HG03575 (cell line): ENCODE data around the gene POLR2J.
"Not testable (repeated sequence)": the region's sequence is repeated elsewhere in the genome, so short reads cannot be mapped to it uniquely, and the experiment has no call there.

Source experiments
- ATAC-seq: cut with Tn5 transposase; IDR thresholded peaks from one replicate; pipeline ENCODE4 v1.9.1; 2021; ENCODE audit not compliant: unreplicated experiment, insufficient number of reproducible peaks, low FRiP score; ENCODE audit errors: extremely low read depth

POLR2J gene

DNA sequence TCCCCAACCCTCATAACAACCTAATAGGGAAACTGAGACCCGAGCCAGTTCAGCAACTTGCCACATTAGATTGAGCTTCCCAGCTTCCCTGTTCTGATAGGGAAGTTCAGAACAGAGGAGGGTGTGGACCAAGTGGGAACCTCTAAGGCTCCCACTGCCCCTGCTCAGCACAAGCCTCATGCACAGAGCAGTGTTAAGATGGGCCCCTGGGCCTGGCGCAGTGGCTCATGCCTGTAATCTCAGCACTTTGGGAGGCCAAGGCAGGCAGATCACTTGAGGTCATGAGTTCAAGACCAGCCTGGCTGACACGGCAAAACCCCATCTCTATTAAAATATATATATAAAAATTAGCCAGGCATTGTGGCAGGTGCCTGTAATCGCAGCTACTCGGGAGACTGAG is 18.6 kb upstream of the POLR2J start:
- ATAC-seq = not testable (repeated sequence)

DNA sequence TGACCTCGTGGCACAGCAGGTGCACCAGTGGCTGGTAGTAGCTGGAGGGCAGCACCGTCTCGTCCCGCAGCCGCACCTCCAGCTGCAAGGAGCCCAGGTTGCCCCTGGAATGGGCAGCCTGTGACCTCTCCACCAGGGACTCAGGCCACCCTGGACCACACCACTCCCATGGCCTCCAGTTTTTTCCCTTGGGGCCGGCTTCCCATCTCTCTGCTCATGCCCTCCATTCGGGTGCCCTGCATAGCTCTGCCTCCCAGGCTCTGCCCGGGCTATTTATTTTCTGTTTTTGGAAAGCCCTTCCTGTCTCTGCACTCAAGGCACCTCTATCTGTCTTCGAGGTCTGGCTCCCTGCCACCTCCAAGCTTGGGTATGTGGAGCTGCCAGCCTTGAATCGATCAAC is 18.1 kb upstream of the POLR2J start:
- not testable (repeated sequence) for ATAC-seq

DNA sequence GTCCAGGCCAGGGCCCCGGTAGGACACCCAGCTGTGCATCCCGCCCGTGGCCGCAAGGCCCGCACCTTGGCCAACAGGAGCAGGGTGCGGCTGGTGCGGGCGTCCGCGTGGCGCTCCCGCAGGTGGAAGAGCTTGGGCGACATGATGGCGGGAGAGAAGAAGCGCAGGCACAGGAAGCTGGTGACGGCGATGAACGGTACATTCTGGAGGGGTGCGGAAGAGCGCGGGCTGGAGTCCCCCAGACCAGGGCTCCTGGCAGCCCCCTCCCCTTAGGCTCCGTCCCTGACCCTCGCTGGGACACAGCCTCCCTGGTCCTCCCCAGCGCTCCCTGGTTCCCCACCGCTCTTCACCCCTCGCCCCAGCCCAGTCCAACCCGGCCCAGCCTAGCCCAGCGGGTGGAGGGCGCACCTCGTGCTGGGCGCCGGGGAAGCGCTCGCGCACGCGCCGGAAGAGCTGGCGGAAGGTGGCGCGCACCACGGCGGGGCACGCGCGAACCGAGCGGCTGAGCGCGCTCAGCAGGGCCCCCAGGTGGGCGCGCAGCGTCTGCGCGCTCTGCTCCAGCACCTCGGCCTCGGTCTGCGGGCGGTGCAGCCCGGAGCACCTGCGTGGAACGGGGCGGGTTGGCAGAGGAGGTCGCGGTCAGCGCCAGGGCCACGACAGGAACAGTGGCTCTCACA is 15.9 kb upstream of the POLR2J start:
- ATAC-seq = not testable (repeated sequence)

DNA sequence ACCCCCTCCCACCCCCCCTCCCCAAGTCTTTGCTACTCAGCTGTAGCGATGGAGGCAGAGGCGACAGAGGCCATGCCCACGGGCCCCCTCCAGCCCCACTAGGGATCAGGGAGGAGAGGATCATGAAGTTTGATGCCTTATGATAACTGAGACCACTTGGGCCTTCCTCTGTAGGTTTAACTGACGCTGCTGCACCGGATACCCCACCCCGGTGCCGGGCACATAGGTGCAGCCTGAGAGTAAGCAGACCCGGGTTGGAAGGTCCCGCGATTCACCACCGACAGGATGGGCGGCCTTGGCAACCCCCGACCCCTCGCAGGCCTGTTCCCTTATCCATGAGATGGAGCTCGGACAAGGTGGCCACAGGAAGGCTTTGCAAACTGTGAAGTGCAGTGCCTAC is 15.3 kb upstream of the POLR2J start:
- ATAC-seq = not testable (repeated sequence)

DNA sequence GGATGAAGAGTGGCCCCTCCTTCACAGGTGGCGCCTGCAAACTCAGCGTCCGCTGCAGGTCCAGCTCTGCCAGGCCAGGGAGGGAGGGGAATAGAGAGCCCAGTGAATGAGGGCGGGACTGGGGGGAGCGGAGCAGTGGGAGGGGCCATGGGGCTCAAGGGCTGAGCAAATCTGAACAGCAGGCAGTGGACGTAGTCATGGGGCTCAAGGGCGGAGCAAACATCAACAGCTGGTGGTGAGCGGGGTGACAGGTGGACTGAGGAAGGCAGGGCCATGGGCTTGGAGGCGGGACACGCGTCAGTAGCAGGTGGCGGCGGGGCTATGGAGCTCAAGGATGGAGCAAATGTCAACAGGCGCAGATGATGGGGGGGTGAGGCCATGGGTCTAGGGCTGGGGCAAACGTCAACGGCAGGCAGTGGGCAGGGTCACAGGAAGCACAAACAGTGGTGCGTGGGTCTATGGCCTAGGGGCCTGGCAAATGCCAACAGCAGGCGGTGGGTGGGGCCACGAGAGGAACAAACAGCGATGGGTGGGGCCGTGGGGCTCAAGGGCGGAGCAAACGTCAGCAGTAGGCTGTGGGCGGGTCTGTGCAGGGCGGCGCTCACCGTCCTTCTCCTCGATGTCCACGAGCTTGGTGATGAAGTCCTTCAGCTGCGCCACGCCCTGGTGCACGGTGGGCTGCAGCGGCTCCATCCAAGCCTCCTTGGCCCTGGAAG is 14.7 kb upstream of the POLR2J start:
- ATAC-seq = not testable (repeated sequence)

DNA sequence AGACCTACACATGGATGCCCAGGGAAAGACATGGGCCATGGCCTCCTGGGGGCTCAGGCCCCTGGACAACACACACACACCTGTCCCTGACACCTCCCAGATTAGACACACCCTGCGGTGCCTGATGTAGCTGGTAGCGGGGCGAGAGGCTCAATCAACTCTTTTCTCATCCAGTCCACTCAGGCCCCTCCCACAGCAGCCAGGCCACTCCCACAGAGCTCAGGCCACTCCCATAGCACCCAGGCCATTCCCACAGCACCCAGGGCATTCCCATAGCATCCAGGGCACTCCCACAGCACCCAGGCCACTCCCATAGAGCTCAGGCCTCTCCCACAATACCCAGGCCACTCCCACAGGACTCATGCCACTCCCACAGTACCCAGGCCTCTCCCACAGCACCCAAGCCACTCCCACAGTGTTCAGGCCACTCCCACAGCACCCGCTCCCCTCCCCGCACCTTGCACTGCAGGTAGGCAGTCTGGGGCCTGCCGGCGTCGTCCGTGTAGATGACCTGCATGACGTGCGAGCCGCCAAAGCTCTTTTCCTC is 11.9 kb upstream of the POLR2J start:
- not testable (repeated sequence) for ATAC-seq

DNA sequence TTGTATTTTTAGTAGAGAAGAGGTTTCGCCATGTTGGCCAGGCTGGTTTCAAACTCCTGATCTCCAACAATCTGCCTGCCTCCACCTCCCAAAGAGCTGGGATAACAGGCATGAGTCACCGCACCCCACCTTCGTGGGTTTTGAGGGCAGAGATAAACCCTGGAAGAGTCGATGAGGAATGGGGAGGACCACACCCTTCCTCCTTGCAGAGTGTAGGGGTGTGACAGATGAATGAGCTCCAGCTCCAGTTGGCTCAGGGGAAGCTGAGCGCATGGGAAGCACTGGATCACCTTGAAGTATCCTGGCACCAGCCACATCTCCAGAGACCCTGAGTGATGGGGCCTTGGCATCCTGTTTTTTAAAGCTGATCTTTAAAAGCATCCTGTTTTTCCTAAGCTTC is 5.6 kb upstream of the POLR2J start:
- not testable (repeated sequence) for ATAC-seq

DNA sequence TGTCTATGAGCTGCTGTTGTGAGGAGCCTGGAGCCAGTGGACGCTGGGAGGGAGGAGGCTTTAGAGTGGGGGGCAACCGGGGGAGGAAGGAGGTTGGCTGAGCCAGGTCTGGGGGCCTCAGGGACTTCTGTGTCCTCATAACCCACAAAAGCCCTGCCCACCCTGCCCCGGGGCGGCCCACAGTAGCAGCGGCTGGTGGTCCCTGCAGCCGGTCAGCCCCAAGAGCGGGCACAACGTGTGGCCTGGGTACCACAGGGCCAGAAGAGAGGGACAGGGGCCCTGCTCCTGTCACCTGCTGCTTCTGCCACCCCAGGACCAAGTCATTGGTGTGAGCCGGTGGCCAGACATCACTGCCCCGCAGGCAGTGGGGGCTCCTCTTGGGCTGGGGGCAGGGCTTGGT is 3.2 kb upstream of the POLR2J start:
- not testable (repeated sequence) for ATAC-seq

DNA sequence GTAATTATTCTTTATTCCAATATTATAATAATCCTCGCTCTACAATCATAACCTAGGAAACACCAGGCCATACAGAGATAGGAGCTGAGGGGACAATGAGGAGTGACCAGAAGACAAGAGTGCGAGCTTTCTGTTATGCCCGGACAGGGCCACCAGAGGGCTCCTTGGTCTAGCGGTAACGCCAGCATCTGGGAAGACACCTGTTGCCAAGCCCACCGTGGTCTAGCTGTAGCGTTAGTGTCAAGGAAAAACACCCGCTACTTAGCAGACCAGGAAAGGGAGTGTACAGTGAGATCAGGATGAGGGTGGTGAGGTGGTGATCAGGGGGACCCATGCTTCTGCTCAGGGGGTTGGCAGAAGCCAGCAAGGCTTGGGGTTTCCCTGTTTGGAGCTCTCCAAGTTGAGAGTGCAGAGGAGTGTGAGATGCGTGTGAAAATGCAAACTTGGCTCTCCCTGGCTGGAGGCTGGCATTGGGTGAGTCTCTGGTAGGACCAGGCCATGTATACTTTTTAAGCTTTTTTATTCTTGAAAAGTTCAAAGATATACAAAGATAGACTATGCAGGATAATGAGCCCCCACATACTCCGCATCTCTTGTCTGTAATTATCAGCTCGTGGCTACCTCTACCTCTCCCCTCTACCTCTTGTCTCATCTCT is 1.4 kb upstream of the POLR2J start:
- ATAC-seq = not testable (repeated sequence)

DNA sequence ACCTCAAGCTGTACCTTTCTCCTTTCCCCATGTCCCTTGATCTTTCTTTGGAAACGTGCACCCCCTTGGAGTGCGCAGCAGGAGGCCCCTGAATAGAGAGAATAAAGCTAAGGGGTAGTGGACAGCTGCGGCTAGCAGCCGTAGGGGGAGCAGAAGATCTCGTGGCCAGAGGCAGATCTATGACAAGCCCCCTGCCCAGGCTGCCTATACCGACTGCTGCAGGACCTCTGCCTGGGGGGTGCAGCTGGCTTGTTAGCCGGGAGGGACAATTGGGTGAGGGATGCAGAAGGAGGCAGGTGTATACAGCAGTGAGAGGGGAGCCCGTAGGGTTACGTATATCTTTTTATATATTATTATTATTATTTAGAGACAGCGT is 475 bp upstream of the POLR2J start:
- peak; percentile 22 for ATAC-seq

DNA sequence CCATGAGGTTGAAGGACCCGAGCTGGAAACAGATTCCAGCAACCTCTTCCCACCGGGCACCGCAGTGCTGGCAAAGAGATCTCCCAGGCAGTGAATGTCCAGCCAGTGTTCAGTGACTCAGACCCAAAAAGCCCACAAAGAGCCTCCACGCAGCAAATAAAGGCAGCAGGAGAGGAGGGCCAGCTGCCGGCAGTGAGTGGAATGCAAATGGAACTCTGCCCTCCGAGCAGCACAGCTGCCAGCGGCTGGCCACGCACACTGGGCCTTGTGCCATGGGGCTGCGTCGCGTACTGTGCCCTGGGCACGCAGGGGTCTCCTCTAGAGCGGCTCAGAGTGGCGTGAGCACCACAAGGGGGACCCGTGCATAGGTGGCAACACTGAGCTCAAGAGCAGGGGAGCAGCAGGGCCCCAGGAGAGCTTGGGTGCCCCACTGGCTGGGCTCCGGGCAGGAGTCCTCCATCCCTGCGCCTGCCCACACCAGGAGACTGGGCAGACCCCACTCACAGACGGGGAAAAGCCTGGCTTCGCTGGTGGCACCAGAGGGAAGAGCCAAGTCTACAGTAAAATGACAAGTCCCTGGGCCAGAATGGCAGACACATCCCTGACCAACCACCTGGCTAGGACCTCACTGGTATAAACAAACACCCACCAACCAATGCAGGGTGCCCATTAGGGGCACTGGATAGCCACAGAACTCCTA is 3.8 kb downstream of the POLR2J start:
- not testable (repeated sequence) for ATAC-seq

DNA sequence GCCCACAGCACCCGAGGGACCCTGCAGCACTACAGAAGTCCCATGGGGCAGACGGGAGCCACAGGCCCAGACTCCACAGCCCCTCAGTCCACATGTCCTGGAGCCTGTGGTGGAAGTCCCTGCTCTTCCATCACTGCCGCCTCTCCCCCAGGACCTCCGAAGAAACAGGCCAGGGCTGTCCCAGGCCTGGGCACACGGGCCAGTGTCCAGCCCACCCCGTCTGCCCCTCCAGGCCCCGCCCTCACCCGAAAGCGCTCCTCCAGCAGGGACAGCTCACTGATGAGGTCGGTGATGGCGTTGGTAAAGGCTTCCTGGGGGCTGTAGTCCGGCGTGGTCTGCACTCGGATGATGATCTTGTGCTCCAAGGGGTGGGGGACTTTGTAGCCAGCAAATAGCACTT is 4.6 kb downstream of the POLR2J start:
- ATAC-seq = not testable (repeated sequence)

DNA sequence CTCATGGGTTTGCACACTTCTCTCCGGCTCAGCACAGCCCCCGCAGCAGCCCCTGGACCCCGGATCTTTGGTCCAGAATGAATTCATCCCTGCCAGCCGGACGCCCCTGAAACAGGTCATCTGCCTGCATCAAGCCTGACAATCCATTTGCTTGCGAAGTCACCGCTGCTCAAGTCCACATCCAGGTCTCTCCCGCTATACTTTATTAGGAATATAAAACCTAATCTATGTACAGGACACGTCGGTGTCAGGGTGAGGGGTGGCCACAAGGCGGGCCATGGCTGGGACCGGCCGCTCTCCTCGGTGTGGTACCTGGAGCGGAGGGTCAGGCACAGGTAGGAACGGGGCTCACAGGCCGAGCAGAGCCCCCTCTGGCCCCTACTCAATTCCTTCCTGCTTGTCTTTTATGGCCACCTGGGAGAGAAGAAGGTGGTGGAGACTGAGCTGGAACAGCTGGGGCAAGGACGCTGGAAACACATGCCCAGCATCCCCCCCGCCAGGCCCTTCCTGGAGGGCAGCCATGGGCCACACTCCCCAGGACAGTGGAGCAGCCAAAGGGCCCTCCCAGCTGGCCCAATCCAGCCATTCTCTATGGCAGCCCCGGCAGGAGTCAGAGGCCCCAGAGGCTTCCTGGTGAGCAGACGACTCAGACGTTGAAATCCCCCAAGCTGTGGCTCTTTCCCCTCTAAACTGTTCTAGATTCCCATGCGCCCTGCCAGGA is 5.3 kb downstream of the POLR2J start:
- ATAC-seq = no peak

DNA sequence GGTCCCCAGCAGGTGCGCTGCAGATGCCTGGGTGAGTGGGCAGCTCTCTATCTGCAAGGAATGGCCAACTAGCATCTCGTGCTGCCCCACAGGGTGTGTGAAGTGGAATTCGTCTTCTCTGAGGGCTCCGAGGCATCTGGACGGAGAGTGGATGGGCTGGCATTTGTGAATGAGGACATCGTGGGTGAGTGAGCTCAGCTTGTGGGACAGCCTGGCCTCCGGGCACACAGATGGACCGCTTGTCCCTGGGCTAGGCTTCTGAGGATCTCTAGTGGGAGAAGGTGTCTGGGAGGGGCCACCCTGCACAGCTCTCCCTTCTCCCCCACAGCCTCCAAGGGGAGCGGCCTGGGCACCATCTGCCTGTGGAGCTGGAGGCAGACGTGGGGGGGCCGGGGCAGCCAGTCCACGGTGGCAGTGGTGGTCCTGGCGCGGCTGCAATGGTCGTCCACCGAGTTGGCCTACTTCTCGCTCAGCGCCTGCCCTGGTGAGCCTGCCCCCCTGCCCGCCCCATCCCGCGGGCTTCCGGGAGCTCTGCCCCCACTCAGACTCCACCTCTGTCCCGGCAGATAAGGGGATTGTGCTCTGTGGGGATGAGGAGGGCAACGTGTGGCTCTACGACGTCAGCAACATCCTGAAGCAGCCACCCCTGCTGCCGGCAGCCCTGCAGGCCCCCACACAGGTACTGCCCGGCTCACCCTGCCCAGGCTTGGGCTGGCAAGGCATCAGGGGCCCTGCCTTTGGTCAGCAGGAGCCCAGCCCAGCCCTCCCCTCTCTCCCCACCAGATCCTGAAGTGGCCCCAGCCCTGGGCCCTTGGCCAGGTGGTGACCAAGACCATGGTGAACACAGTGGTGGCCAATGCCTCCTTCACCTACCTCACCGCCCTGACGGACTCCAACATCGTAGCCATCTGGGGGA is 6.3 kb downstream of the POLR2J start:
- ATAC-seq = no peak

DNA sequence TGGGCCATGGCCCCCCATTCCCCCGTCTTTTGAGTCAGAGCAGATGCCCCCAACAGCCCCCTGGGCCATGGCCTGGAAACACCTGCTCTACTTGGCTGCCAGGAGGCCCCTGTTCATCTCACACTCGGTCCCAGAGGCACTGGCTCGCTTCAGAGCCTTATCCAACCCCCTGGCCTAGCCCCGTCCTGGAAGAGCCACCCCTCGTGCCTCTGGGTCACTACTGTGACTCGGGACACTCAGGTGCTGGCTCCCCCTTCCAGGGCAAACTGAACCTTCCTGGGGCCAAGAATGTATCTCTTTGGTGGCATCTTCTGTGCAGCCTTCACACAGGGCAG is 7.0 kb downstream of the POLR2J start:
- ATAC-seq = no peak

DNA sequence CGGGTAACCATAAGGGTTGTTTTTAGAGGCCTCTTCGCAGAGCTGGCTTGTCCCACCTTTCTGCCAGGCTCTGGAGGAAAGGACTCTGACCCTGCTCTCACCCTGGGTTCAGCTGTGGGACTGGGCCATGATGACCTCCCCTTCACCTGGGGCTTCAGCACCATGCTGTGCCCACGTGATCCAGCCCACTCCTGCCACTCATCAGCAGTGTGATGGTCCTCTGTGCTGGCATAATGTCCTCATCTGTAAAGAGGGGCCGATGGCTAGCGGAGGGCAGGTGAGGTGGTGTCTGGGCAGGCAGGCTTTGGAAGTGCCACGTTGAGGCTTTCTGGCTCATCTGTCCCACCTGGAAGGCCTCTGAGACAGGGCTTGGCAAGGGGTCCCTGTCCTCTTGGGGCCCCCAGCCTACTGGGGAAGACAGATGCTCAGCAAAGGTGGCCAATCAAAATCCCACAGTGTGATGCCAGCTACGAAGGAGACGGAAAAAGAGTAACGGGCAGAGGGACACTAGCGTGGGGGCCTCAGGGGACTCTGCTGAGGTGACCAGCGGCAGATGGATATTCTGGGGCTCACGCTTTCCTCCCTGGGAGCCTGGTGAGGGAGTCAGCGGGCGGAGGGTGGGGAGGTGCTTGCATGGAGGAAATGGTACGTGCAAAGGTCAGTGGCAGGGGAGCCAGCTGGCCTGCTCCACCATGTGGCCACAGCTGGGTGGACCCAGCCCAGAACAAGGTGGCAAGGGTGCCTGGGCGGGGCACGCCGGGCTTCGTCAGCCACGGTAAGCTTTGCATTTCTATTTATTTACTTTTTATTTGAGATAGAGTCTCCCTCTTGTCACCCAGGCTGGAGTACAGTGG is 8.5 kb downstream of the POLR2J start:
- no peak for ATAC-seq

DNA sequence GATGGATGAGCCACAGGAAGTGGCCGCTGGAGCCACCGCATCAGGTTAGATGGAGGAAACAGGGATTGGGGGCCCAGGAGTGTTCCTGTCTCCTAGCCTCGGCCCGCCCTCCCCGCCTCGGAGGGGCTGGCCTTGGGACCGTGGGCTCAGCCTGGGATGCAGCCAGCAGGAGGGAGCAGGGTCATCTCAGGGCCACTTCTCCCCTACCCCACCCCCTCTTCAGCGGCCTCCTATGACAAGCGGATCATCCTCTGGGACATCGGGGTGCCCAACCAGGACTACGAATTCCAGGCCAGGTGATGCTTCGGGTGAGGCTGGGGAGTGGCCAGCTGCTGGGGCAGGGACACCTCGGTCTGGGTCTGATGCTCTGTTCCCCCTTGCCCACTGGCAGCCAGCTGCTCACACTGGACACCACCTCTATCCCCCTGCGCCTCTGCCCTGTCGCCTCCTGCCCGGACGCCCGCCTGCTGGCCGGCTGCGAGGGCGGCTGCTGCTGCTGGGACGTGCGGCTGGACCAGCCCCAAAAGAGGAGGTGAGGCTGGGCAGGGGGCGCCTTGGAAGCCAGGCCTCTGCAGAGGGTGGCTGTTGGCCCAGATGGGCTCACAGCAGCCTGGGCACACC is 9.3 kb downstream of the POLR2J start:
- no peak for ATAC-seq
